ENCODE results near the gene PLPP4. TPM values are rescaled to one million over a fixed set of nuclear protein-coding genes. Genes with fewer than 3 reads are reported as not detected.

PLPP4 gene
- total RNA-seq, 1 experiment from 2014 or later, result not detected

DNA sequence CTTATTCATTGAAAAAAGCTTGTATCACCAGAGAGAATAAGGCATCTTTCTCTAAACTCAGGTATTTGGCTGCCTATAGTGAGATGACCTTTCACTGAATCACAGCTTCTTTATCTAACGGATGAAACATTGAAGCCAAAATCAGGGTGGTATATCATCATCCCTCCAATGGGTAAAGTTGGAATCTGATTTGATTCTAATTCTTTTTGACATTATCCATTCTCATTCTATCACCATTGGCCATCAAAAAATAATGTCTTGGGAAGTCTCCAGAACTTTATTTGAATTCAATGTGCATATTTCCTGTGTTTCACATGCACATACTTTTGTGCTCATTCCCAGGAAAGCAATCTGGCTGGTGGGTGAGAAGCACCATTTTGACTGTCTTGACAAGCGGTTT is 95.2 kb downstream of the PLPP4 start:
- WGBS (ENCODE audit: extremely low coverage, insufficient read length, low lambda C conversion rate), result no CpG with 5 or more reads among the region's 2 CpGs
- Histone ChIP-seq H3K14ac (ENCODE audit: insufficient read depth, low read length) (no peak overlapping the region), H3K79me2 (ENCODE audit: insufficient read depth, low read length) (no peaks in the 10 kb centered on the region), H3T11ph (ENCODE audit: low read length) (no peak overlapping the region), H3K9me3 (ENCODE audit: control insufficient read depth, low read depth, low read length) (peaks cover 10% of the 10 kb centered on the region), H2AK5ac (ENCODE audit: insufficient read length, low read length) (no peak overlapping the region), H4K91ac (ENCODE audit: insufficient read length, low read depth, low read length) (no peak overlapping the region), H3K4me2 (ENCODE audit: insufficient read depth, insufficient read length, low read length) (no peak overlapping the region), H2BK120ac (ENCODE audit: low read depth, low read length, poor library complexity, severe bottlenecking) (no peak overlapping the region), H2BK5ac (ENCODE audit: insufficient read length, low read length) (no peak overlapping the region), H3K23ac (ENCODE audit: insufficient read length, low read depth, low read length) (no peak overlapping the region), H3K79me1 (ENCODE audit: insufficient read depth, low read depth, low read length, poor library complexity, severe bottlenecking) (no peaks in the 10 kb centered on the region), H4K5ac (ENCODE audit: insufficient read length, low read depth, low read length) (no peak overlapping the region), H3K9ac (ENCODE audit: extremely low read depth, insufficient read length, low read length) (no peak overlapping the region), H3K27ac (ENCODE audit: insufficient read length, low read depth, low read length) (no peak overlapping the region), H3K56ac (ENCODE audit: insufficient read length, low read depth, low read length) (no peak overlapping the region), H2BK12ac (ENCODE audit: insufficient read length, low read depth, low read length) (no peak overlapping the region), H3K4me1 (ENCODE audit: insufficient read depth, low read length) (peaks cover 5% of the 10 kb centered on the region; the same call in 1 of the 2 replicates), H2BK20ac (ENCODE audit: low read depth, low read length, poor library complexity, severe bottlenecking) (no peak overlapping the region), H3K23me2 (ENCODE audit: insufficient read length, low read depth, low read length, poor library complexity, severe bottlenecking) (no peaks in the 10 kb centered on the region), H3K18ac (ENCODE audit: insufficient read length, low read depth, low read length) (no peak overlapping the region), H4K8ac (replicated peaks; ENCODE audit: insufficient read length, low read depth, low read length) (no peak overlapping the region), H2BK15ac (ENCODE audit: low read depth, low read length) (no peak overlapping the region), H3K4ac (ENCODE audit: low read depth, low read length) (no peak overlapping the region), H4K20me1 (ENCODE audit: control insufficient read depth, insufficient read depth, insufficient read length) (no peaks in the 10 kb centered on the region), H2AFZ (ENCODE audit: low read length) (no peak overlapping the region), H3K27me3 (ENCODE audit: insufficient read depth, low read length) (no peaks in the 10 kb centered on the region)
- Mint-ChIP-seq H3K36me3 (ENCODE audit: insufficient read depth in 1 of 3, low read depth in 3 of 3) (peaks cover 8 to 21% (median 10%) of the 10 kb centered on the region in 3 experiments; a peak in 6 of 7 replicates), H3K9me3 (peaks cover 21 to 23% of the 10 kb centered on the region in 2 experiments), H3K4me3 (no peak overlapping the region), H3K27ac (no peak overlapping the region), H3K4me1 (peaks cover 19 to 21% of the 10 kb centered on the region in 2 experiments), H3K27me3 (ENCODE audit: low read depth) (peaks cover 31% of the 10 kb centered on the region)
- no peak for DNase-seq
- TF ChIP-seq, protein P1, sequence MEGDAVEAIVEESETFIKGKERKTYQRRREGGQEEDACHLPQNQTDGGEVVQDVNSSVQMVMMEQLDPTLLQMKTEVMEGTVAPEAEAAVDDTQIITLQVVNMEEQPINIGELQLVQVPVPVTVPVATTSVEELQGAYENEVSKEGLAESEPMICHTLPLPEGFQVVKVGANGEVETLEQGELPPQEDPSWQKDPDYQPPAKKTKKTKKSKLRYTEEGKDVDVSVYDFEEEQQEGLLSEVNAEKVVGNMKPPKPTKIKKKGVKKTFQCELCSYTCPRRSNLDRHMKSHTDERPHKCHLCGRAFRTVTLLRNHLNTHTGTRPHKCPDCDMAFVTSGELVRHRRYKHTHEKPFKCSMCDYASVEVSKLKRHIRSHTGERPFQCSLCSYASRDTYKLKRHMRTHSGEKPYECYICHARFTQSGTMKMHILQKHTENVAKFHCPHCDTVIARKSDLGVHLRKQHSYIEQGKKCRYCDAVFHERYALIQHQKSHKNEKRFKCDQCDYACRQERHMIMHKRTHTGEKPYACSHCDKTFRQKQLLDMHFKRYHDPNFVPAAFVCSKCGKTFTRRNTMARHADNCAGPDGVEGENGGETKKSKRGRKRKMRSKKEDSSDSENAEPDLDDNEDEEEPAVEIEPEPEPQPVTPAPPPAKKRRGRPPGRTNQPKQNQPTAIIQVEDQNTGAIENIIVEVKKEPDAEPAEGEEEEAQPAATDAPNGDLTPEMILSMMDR (conservative IDR thresholded peaks at IDR 0.05), result no peak

Measured in H9 (cell line).